Measurements from ENCODE around the gene PIF1. TPM values are rescaled to one million over a fixed set of nuclear protein-coding genes. Genes with fewer than 3 reads are reported as not detected.

Gene PIF1
- total RNA-seq, 4 donors from 2014 or later: 0.16 to 4.0 (median 2.5) TPM

GRCh38 chr15:64855205-64855975 lies 29.9 kb upstream of the PIF1 start:
- no peak for TF ChIP-seq CTCF (IDR thresholded peaks at IDR 0.05; ENCODE audit: low read depth)

GRCh38 chr15:64854526-64854925 lies 29.1 kb upstream of the PIF1 start:
- TF ChIP-seq CTCF (IDR thresholded peaks at IDR 0.05; ENCODE audit: low read depth): no peak

GRCh38 chr15:64854041-64854440 lies 28.6 kb upstream of the PIF1 start:
- TF ChIP-seq CTCF (IDR thresholded peaks at IDR 0.05; ENCODE audit: low read depth): no peak

- no peak for TF ChIP-seq CTCF (IDR thresholded peaks at IDR 0.05; ENCODE audit: low read depth)
These were observed 26.0 kb upstream of the PIF1 start for GRCh38 chr15:64851503-64851840.

- TF ChIP-seq CTCF (IDR thresholded peaks at IDR 0.05; ENCODE audit: low read depth): no peak
These were observed 25.5 kb upstream of the PIF1 start for GRCh38 chr15:64850778-64851502.

- TF ChIP-seq CTCF (IDR thresholded peaks at IDR 0.05; ENCODE audit: low read depth): no peak
These were observed 22.6 kb upstream of the PIF1 start for GRCh38 chr15:64847876-64848716.

GRCh38 chr15:64847448-64847847 lies 22.0 kb upstream of the PIF1 start:
- TF ChIP-seq CTCF (IDR thresholded peaks at IDR 0.05; ENCODE audit: low read depth): no peak

Measured in subcutaneous adipose tissue (tissue), 4 donors.